Measurements from ENCODE around the gene HNF1A.

The HNF1A gene

DNA sequence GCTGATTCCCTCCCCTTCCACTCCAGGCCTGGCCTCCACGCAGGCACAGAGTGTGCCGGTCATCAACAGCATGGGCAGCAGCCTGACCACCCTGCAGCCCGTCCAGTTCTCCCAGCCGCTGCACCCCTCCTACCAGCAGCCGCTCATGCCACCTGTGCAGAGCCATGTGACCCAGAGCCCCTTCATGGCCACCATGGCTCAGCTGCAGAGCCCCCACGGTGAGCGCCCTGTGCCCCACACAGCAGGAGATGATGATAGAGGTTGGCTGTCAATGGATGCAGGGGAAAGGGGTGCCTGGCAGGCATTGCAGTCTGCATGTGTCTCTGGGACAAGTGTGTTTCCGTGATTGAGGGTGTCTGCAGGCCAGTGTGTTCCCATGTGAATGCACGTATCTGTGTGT lies 19.1 kb downstream of the HNF1A start:
- no peak overlapping the region for H3K4me3 ChIP-seq (ENCODE audit: low read depth, low read length)
- TF ChIP-seq, protein P1, sequence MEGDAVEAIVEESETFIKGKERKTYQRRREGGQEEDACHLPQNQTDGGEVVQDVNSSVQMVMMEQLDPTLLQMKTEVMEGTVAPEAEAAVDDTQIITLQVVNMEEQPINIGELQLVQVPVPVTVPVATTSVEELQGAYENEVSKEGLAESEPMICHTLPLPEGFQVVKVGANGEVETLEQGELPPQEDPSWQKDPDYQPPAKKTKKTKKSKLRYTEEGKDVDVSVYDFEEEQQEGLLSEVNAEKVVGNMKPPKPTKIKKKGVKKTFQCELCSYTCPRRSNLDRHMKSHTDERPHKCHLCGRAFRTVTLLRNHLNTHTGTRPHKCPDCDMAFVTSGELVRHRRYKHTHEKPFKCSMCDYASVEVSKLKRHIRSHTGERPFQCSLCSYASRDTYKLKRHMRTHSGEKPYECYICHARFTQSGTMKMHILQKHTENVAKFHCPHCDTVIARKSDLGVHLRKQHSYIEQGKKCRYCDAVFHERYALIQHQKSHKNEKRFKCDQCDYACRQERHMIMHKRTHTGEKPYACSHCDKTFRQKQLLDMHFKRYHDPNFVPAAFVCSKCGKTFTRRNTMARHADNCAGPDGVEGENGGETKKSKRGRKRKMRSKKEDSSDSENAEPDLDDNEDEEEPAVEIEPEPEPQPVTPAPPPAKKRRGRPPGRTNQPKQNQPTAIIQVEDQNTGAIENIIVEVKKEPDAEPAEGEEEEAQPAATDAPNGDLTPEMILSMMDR (IDR thresholded peaks at IDR 0.05; ENCODE audit: low read depth, low read length) = no peak

DNA sequence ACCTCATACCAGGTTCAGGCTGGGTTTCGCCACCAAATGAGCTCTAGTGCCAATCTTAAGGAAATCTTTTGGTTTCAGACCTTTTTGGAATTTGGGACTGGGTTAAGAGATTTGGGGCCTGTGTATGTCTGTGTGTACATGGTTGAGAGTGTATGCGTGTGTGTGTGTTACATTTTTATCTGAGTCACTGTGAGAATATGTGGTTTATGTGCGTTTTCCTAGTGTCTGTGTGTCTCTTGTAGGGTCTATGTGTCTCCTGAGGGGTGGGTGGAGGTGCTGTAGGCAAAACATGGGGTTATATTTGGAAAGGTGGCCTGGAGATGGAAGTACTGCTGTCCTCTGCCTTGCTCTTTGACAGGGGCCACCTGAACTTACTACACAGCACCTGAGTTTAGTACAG lies 20.1 kb downstream of the HNF1A start:
- no peak overlapping the region for H3K4me3 ChIP-seq (ENCODE audit: low read depth, low read length)
- TF ChIP-seq, protein P1 (IDR thresholded peaks at IDR 0.05; ENCODE audit: low read depth, low read length) = no peak

DNA sequence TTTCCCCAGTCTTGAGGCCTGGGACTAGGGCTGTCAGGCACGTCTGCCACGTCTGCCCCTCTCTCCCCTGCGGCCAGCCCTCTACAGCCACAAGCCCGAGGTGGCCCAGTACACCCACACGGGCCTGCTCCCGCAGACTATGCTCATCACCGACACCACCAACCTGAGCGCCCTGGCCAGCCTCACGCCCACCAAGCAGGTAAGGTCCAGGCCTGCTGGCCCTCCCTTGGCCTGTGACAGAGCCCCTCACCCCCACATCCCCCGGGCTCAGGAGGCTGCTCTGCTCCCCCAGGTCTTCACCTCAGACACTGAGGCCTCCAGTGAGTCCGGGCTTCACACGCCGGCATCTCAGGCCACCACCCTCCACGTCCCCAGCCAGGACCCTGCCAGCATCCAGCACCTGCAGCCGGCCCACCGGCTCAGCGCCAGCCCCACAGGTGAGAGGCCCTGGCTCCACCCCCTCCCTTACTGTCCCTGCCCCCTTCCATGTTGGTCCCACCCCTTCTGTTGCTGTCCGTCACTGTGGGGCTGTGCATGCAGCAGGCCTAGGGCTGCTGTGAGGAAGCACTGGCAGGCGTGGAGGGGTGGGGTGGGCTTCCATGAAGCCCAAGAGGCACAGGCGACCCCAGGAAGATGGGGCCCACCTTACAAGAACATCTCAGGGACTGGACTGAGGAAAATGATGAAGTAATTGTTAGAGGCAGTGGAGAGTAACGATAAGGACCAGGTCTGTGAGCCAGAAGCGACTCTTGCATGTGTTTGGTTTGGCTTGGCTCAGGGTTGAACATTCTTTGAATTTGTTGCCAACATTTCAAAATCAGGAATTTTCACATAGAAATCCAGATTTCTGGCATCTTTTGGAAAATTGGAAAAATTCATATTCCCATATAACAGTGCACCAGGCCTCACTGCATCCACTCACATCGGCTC lies 21.1 kb downstream of the HNF1A start:
- no peak overlapping the region for H3K4me3 ChIP-seq (ENCODE audit: low read depth, low read length)
- TF ChIP-seq, protein P1 (IDR thresholded peaks at IDR 0.05; ENCODE audit: low read depth, low read length) = no peak

DNA sequence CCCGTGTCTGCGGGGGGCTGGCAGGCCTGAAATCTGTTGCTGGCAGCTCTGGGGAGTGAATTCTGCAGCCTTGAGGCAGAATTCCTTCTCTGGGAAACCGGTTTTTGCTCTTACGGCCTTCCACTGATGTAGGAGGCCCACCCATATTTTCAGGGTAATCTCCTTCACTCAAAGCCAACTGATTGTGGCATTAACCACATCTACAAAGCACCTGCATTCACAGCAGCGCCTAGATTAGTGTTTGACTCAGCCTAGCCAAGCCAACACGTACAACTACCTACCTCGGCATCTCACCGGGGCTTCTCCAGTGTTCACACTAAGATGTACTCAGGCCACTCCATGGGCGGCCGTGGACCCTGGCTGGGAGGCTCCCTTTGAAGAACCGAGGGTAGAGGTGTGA lies 22.2 kb downstream of the HNF1A start:
- H3K4me3 ChIP-seq (ENCODE audit: low read depth, low read length) = no peak overlapping the region
- TF ChIP-seq, protein P1 (IDR thresholded peaks at IDR 0.05; ENCODE audit: low read depth, low read length) = no peak

DNA sequence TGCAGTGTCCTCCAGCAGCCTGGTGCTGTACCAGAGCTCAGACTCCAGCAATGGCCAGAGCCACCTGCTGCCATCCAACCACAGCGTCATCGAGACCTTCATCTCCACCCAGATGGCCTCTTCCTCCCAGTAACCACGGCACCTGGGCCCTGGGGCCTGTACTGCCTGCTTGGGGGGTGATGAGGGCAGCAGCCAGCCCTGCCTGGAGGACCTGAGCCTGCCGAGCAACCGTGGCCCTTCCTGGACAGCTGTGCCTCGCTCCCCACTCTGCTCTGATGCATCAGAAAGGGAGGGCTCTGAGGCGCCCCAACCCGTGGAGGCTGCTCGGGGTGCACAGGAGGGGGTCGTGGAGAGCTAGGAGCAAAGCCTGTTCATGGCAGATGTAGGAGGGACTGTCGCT lies 22.7 kb downstream of the HNF1A start:
- TF ChIP-seq, protein P1 (IDR thresholded peaks at IDR 0.05; ENCODE audit: low read depth, low read length) = no peak
- no peak overlapping the region for H3K4me3 ChIP-seq (ENCODE audit: low read depth, low read length)

DNA sequence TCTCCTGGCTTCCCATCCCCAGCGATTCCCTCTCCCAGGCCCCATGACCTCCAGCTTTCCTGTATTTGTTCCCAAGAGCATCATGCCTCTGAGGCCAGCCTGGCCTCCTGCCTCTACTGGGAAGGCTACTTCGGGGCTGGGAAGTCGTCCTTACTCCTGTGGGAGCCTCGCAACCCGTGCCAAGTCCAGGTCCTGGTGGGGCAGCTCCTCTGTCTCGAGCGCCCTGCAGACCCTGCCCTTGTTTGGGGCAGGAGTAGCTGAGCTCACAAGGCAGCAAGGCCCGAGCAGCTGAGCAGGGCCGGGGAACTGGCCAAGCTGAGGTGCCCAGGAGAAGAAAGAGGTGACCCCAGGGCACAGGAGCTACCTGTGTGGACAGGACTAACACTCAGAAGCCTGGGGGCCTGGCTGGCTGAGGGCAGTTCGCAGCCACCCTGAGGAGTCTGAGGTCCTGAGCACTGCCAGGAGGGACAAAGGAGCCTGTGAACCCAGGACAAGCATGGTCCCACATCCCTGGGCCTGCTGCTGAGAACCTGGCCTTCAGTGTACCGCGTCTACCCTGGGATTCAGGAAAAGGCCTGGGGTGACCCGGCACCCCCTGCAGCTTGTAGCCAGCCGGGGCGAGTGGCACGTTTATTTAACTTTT lies 23.6 kb downstream of the HNF1A start:
- TF ChIP-seq, protein P1 (IDR thresholded peaks at IDR 0.05; ENCODE audit: low read depth, low read length) = no peak
- H3K4me3 ChIP-seq (ENCODE audit: low read depth, low read length) = no peak overlapping the region

DNA sequence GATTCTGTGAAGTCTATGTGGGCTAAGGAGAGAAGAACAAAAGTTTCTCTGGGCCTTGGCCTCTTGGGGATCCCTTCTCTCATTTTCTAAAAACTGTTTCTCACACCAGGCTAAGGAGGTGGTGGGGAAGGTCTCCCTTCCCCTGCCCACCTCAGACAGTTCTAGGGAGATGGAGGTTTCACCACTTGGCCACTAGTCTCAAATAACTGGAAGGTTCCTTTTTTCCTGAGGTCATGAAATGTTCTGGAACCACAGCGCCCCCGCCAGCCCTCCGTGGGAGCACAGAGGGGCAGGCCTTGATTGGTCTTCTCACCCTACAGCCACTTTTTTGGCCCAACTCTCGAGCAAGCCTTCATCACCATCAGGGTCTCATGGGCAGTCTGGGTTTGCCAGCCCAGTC lies 25.3 kb downstream of the HNF1A start:
- no peak overlapping the region for H3K4me3 ChIP-seq (ENCODE audit: low read depth, low read length)
- TF ChIP-seq, protein P1 (IDR thresholded peaks at IDR 0.05; ENCODE audit: low read depth, low read length) = no peak

Data from WI38 (cell line).